GM18867 (cell line): ENCODE data around the gene GRAMD2A.

Source experiments
- ATAC-seq: cut with Tn5 transposase; IDR thresholded peaks from one replicate; pipeline ENCODE4 v1.9.1; 2021; ENCODE audit warnings: mild to moderate bottlenecking, moderate library complexity; ENCODE audit not compliant: unreplicated experiment

GRAMD2A gene

GRCh38 chr15:72197460-72198355, at the start of gene GRAMD2A:
Gene GRAMD2A, minus strand, starts transcription at chr15:72197787.
- ATAC-seq: no peak

- no peak for ATAC-seq
These were observed 45.3 kb upstream of the GRAMD2A start for GRCh38 chr15:72242775-72243370.

- no peak for ATAC-seq
These were observed 42.1 kb upstream of the GRAMD2A start for GRCh38 chr15:72239652-72240051.

GRCh38 chr15:72238586-72238985, 41.0 kb upstream of the GRAMD2A start:
- no peak for ATAC-seq

GRCh38 chr15:72237853-72238224, 40.3 kb upstream of the GRAMD2A start:
- ATAC-seq: no peak

GRCh38 chr15:72237029-72237852, 39.7 kb upstream of the GRAMD2A start:
- ATAC-seq: peak; percentile 46

GRCh38 chr15:72236381-72237003, 38.9 kb upstream of the GRAMD2A start:
- ATAC-seq: no peak

GRCh38 chr15:72235298-72235697, 37.7 kb upstream of the GRAMD2A start:
- ATAC-seq: no peak

GRCh38 chr15:72233769-72234168, 36.2 kb upstream of the GRAMD2A start:
- ATAC-seq: no peak

- no peak for ATAC-seq
These were observed 34.4 kb upstream of the GRAMD2A start for GRCh38 chr15:72231833-72232478.

GRCh38 chr15:72231066-72231832, 33.7 kb upstream of the GRAMD2A start, which contains the start of gene PKM:
Gene PKM, minus strand, starts transcription at chr15:72231190. Its CDS starts 12,093 bp downstream, at chr15:72219097.
- peak; percentile 48 for ATAC-seq

GRCh38 chr15:72230197-72231065, 32.8 kb upstream of the GRAMD2A start:
- ATAC-seq: no peak

GRCh38 chr15:72229947-72230196, 32.3 kb upstream of the GRAMD2A start:
- ATAC-seq: no peak

GRCh38 chr15:72229076-72229946, 31.7 kb upstream of the GRAMD2A start:
- ATAC-seq: no peak

GRCh38 chr15:72227720-72228119, 30.1 kb upstream of the GRAMD2A start:
- no peak for ATAC-seq

GRCh38 chr15:72227192-72227586, 29.6 kb upstream of the GRAMD2A start:
- no peak for ATAC-seq

GRCh38 chr15:72223278-72223677, 25.7 kb upstream of the GRAMD2A start:
- ATAC-seq: no peak

GRCh38 chr15:72222393-72222792, 24.8 kb upstream of the GRAMD2A start:
- no peak for ATAC-seq
